ENCODE data around the gene TANK. TPM values are rescaled to one million over a fixed set of nuclear protein-coding genes. Genes with fewer than 3 reads are reported as not detected.
"Not testable (repeated sequence)": the region's sequence is repeated elsewhere in the genome, so short reads cannot be mapped to it uniquely, and the experiment has no call there.

The TANK gene
- total and polyA plus RNA-seq, 4 donors: 33.1 to 76.9 (median 48.5) TPM

DNA sequence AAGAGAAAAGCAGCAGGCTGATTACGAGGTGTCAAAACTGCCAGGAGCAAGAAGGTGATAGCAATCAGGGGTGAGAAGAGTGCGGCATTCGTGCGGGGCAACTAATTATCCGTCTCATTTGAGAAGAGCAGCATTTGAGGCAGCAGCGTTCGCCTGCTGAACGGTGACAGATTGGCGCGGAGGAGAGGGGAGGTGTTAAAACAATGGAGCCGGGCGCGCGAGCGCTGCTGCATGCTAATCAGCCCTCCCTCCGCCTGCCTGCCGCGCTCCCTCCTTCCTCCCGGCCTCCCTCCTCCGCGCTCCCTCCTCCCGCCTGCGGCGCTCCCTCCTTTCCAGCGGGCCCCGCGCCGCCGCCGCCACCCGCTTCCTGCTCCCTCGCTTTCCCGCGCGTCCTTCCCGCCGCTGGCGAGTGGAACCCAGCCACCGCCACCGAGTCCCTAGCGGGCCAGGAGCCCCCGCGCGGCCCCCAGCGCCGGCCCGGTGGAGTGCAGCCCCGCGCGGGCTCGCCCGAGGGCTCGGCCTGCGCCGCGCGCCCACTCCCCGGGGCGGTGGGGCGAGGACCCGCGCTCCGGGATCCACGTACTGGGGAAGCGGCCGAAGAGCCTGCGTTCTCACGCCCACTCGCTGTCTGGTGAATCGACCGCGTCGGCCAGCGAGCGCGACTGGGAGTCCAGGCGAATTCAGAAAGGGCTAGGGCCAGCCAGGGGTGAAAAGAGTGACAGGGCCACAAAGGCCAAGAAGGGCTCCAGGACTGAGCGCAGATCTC is 78.5 kb downstream of the TANK start:
- no peaks in the 10 kb centered on the region for H3K27me3 ChIP-seq (ENCODE audit: control insufficient read depth in 1 of 2, insufficient read depth in 2 of 2, low read length in 1 of 2)
- WGBS, 2 donors: 2% methylated on average over 50 to 78 of the region's 78 CpGs
- H3K9me3 ChIP-seq (ENCODE audit: control insufficient read depth, low read length): no peaks in the 10 kb centered on the region
- intact Hi-C loops (cut with DNase I): no loop called here
- ATAC-seq (ENCODE audit: low FRiP score) (peak; percentile 84), DNase-seq (peak; percentile 65 to 89)
- peak overlapping the region; percentile 45 to 79 for H3K4me3 ChIP-seq (ENCODE audit: low read length in 2 of 2)
- no peak overlapping the region for H3K27ac ChIP-seq (ENCODE audit: low read depth in 1 of 2, low read length in 2 of 2)
- H3K36me3 ChIP-seq (ENCODE audit: control insufficient read depth in 1 of 2, insufficient read depth in 2 of 2, low read length in 1 of 2): no peaks in the 10 kb centered on the region
- H3K4me1 ChIP-seq (ENCODE audit: control insufficient read depth in 1 of 2, insufficient read depth in 2 of 2, low read length in 2 of 2): no peaks in the 10 kb centered on the region

DNA sequence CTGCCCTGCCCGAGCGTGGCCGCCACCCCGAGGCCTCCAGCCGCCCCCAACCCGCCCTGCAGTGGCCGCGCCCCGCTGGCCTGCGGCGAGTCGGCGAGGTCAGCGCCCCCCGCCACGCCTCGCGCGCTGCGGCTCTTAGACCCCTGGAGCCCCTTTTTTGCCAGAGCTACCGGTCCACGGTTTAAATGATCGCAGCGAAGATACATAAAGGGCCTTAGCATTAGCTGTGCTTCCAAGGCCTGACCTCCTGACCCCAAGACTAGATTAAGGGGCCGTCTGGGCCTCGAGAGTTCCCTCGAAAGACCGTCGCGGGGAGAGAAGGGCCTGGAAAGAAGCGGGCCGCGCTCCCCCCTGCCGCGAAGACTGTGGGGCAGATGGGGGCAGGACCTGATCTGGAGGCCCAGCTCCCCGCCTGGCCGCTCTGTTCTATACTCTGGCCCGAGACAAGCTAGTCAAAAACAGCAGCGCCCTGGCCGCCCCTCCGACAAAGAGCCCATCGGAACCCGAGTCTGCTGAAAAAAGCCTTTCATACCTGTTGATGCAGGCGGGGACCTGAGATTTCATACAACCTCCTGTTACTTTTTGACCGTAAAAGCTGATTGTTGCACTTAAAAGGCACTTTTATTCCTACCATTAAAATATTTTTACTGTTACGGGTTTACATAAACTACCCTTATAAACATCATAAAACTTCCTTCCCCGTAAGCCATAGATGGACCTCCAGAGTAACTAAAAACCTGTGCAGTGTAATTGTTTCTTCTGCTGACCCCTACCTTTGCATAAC is 79.3 kb downstream of the TANK start:
- H3K27ac ChIP-seq (ENCODE audit: low read depth in 1 of 2, low read length in 2 of 2): no peak overlapping the region
- no peaks in the 10 kb centered on the region for H3K36me3 ChIP-seq (ENCODE audit: control insufficient read depth in 1 of 2, insufficient read depth in 2 of 2, low read length in 1 of 2)
- DNase-seq: peak; percentile 46 to 74
- intact Hi-C loops (cut with DNase I): no loop called here
- 85 to 88% methylated on average over 44 to 47 of the region's 47 CpGs for WGBS, 2 donors
- no peak for ATAC-seq (ENCODE audit: low FRiP score)
- H3K4me1 ChIP-seq (ENCODE audit: control insufficient read depth in 1 of 2, insufficient read depth in 2 of 2, low read length in 2 of 2): no peaks in the 10 kb centered on the region
- H3K9me3 ChIP-seq (ENCODE audit: control insufficient read depth, low read length): no peaks in the 10 kb centered on the region
- peak overlapping the region in 1 of 2 donors; percentile 45 for H3K4me3 ChIP-seq (ENCODE audit: low read length in 2 of 2)
- no peaks in the 10 kb centered on the region for H3K27me3 ChIP-seq (ENCODE audit: control insufficient read depth in 1 of 2, insufficient read depth in 2 of 2, low read length in 1 of 2)

DNA sequence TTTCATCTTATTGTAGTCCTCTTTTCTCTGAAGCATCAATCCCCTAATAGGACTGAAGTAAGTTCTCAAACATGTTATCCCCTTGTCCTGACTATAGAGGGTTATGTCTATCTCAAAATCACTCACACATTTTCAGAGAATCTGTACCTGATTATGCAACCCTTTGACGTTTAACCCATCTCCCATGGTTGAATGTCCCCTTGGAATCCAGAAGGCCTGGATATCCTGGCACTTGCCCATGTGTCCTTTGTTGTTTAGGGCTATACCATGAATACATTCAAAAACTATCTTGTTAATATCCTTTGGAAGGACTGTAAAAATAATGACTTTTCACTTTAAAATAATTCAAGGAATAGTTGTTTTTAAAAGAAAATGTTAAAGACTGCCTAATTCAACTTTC is 81.7 kb downstream of the TANK start:
- Histone ChIP-seq H3K9me3 (ENCODE audit: control insufficient read depth, low read length) (no peaks in the 10 kb centered on the region), H3K4me1 (ENCODE audit: control insufficient read depth in 1 of 2, insufficient read depth in 2 of 2, low read length in 2 of 2) (no peaks in the 10 kb centered on the region), H3K27ac (ENCODE audit: low read depth in 1 of 2, low read length in 2 of 2) (no peak overlapping the region), H3K27me3 (ENCODE audit: control insufficient read depth in 1 of 2, insufficient read depth in 2 of 2, low read length in 1 of 2) (no peaks in the 10 kb centered on the region), H3K4me3 (ENCODE audit: low read length in 2 of 2) (no peak overlapping the region), H3K36me3 (ENCODE audit: control insufficient read depth in 1 of 2, insufficient read depth in 2 of 2, low read length in 1 of 2) (no peaks in the 10 kb centered on the region)
- DNase-seq (no peak), ATAC-seq (ENCODE audit: low FRiP score) (no peak)
- intact Hi-C loops (cut with DNase I): no loop called here
- 78 to 81% methylated on average over 1 of the region's 1 CpG for WGBS, 2 donors

DNA sequence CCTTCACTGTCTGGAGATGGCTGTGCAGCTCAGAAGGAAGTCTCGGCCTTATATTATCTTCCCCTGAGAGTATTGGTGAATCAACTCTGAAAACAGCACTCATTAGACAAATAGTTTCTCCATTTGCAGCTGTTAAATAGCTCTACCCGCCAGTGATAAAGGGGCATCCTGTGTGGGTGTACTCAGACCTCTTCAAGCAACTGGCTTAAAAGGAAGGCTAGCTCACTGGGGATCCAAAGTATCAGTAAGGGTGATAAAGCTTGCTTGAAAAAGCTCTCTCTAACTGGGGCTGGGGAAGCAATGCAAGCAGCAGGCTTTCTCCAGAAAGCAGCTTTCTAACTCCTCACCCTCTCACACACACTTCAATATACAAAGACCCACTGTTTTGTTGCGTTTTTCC is 83.1 kb downstream of the TANK start:
- Histone ChIP-seq H3K4me1 (ENCODE audit: control insufficient read depth in 1 of 2, insufficient read depth in 2 of 2, low read length in 2 of 2) (no peaks in the 10 kb centered on the region), H3K27ac (ENCODE audit: low read depth in 1 of 2, low read length in 2 of 2) (no peak overlapping the region), H3K36me3 (ENCODE audit: control insufficient read depth in 1 of 2, insufficient read depth in 2 of 2, low read length in 1 of 2) (no peaks in the 10 kb centered on the region), H3K9me3 (ENCODE audit: control insufficient read depth, low read length) (no peaks in the 10 kb centered on the region), H3K27me3 (ENCODE audit: control insufficient read depth in 1 of 2, insufficient read depth in 2 of 2, low read length in 1 of 2) (no peaks in the 10 kb centered on the region), H3K4me3 (ENCODE audit: low read length in 2 of 2) (no peak overlapping the region)
- no peak for ATAC-seq (ENCODE audit: low FRiP score)
- WGBS, 2 donors: 91 to 92% methylated on average over 3 of the region's 3 CpGs
- intact Hi-C loops (cut with DNase I): no loop called here
- no peak for DNase-seq

DNA sequence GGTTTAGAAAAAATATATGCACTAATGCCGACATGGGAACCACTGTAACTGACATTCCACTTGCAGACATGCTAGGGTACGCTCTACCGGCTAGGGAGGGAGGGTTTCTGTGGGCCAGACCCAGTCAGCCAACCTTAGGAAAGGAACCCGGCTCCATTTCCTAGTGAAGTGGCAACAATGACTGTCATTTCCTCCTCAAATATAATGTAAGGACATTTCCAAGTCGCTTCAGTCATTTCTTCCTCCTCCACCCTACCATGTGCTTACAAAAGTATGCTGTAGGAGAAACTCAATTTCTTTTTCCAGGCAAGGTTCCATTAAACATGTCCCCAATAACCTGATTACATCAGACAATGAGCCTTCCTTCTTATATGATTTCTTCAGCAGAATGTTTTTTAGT is 83.7 kb downstream of the TANK start:
- Histone ChIP-seq H3K4me1 (ENCODE audit: control insufficient read depth in 1 of 2, insufficient read depth in 2 of 2, low read length in 2 of 2) (no peaks in the 10 kb centered on the region), H3K4me3 (ENCODE audit: low read length in 2 of 2) (no peak overlapping the region), H3K36me3 (ENCODE audit: control insufficient read depth in 1 of 2, insufficient read depth in 2 of 2, low read length in 1 of 2) (no peaks in the 10 kb centered on the region), H3K9me3 (ENCODE audit: control insufficient read depth, low read length) (no peaks in the 10 kb centered on the region), H3K27ac (ENCODE audit: low read depth in 1 of 2, low read length in 2 of 2) (no peak overlapping the region), H3K27me3 (ENCODE audit: control insufficient read depth in 1 of 2, insufficient read depth in 2 of 2, low read length in 1 of 2) (no peaks in the 10 kb centered on the region)
- intact Hi-C loops (cut with DNase I): no loop called here
- 96 to 97% methylated on average over 5 of the region's 5 CpGs for WGBS, 2 donors
- ATAC-seq (ENCODE audit: low FRiP score) (no peak), DNase-seq (no peak)

DNA sequence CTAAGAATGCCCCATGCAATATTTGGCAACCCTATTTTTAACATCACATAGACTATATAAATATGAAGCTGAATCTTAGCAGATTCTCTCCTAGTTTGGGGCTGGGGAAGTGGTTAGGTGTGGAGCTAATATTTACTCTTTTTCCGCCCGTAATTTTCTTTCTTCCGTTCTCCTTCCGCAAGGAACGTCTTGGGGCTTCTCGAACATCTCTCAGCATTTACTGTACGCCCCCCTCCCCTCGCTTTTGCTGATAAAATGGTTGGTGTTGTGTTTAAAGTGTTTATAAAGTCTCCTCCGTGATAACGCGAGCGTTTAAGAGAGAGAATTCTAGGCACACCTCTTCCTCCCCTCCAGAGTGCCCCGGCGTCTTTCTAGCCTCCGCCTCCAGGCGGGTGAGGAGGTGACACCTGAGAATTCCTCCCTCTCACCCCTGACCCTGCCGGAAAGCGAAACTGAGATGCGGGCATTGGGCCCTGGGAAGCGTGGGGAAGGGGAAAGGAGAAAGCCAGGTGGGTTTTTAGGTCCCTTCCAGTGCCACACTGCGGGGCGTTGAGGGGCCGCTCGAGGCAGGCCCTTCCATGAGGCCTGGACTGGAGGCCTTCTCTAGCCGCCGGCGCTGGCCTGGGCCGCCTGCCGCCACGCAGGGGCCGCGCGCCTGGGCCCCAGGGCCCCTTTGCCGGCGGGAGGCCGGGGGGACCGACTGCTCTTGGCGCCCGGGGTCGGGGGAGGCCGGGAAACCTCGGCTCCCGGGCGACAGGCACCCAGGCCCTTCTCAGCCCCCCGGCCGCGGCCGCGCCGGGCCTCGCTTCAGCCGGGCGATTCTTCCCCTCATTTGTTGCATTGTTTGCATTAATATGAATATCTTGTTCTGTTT is 84.4 kb downstream of the TANK start:
- H3K27me3 ChIP-seq (ENCODE audit: control insufficient read depth in 1 of 2, insufficient read depth in 2 of 2, low read length in 1 of 2); H3K4me1 ChIP-seq (ENCODE audit: control insufficient read depth in 1 of 2, insufficient read depth in 2 of 2, low read length in 2 of 2); H3K36me3 ChIP-seq (ENCODE audit: control insufficient read depth in 1 of 2, insufficient read depth in 2 of 2, low read length in 1 of 2); intact Hi-C loops (cut with DNase I); H3K9me3 ChIP-seq (ENCODE audit: control insufficient read depth, low read length); H3K4me3 ChIP-seq (ENCODE audit: low read length in 2 of 2); H3K27ac ChIP-seq (ENCODE audit: low read depth in 1 of 2, low read length in 2 of 2); DNase-seq: not testable (repeated sequence)
- 54 to 59% methylated on average over 27 to 52 of the region's 53 CpGs for WGBS, 2 donors
- peak; percentile 36 for ATAC-seq (ENCODE audit: low FRiP score)

DNA sequence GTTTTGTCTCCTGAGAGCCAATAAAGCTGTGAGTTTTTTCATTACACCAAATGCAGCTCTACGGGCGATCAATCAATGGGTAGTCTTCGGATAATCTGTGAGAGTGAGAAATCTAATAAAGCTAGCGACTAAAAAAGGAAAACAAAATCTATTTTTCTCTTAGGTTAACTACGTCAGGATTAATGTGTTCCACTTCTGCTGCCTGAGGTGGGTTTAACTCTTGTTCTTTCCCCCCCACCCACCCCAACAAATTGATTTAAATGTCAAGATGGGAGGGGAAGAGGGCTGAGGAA is 85.0 kb downstream of the TANK start:
- WGBS, 2 donors: 83 to 91% methylated on average over 5 of the region's 5 CpGs
- no peak for ATAC-seq (ENCODE audit: low FRiP score)
- no peak overlapping the region for H3K4me3 ChIP-seq (ENCODE audit: low read length in 2 of 2)

DNA sequence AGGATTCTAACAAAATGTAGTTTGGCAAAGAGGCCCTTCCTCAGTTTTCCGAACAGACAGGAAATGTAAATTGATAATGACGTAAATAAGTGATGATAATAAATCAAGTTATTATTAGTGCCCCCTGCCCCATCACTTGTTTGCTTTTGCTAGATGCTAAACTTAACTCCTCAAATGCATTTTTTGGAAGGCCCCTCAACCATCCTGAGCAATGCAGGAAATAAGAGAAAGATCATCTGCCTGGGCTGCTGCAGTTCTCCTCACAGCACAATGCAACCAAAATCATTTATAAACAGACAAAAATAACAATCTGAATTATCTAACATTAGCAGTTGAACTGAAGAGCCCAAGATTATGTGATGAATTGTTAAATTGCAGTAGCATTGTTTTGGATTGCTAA is 85.4 kb downstream of the TANK start:
- Histone ChIP-seq H3K27me3 (ENCODE audit: control insufficient read depth in 1 of 2, insufficient read depth in 2 of 2, low read length in 1 of 2) (no peaks in the 10 kb centered on the region), H3K36me3 (ENCODE audit: control insufficient read depth in 1 of 2, insufficient read depth in 2 of 2, low read length in 1 of 2) (no peaks in the 10 kb centered on the region), H3K27ac (ENCODE audit: low read depth in 1 of 2, low read length in 2 of 2) (no peak overlapping the region), H3K4me1 (ENCODE audit: control insufficient read depth in 1 of 2, insufficient read depth in 2 of 2, low read length in 2 of 2) (no peaks in the 10 kb centered on the region), H3K9me3 (ENCODE audit: control insufficient read depth, low read length) (no peaks in the 10 kb centered on the region), H3K4me3 (ENCODE audit: low read length in 2 of 2) (no peak overlapping the region)
- 81 to 84% methylated on average over 2 of the region's 2 CpGs for WGBS, 2 donors
- ATAC-seq (ENCODE audit: low FRiP score): no peak
- no peak for DNase-seq
- intact Hi-C loops (cut with DNase I): no loop called here

More for the DNA sequence above, 85.0 kb downstream of the TANK start:
- no peak overlapping the region for H3K27ac ChIP-seq (ENCODE audit: low read depth in 1 of 2, low read length in 2 of 2)
- H3K4me1 ChIP-seq (ENCODE audit: control insufficient read depth in 1 of 2, insufficient read depth in 2 of 2, low read length in 2 of 2): no peaks in the 10 kb centered on the region
- H3K36me3 ChIP-seq (ENCODE audit: control insufficient read depth in 1 of 2, insufficient read depth in 2 of 2, low read length in 1 of 2): no peaks in the 10 kb centered on the region
- no peaks in the 10 kb centered on the region for H3K27me3 ChIP-seq (ENCODE audit: control insufficient read depth in 1 of 2, insufficient read depth in 2 of 2, low read length in 1 of 2)
- intact Hi-C loops (cut with DNase I): no loop called here
- no peaks in the 10 kb centered on the region for H3K9me3 ChIP-seq (ENCODE audit: control insufficient read depth, low read length)
- no peak for DNase-seq

All from aorta (tissue), 5 donors.